GM19099 (cell line): ENCODE measurements around the gene SLC25A44.

Experiments used
- POLR2A ChIP-seq: IDR thresholded peaks from 3 replicates; pipeline ENCODE4 v1.6.1; 2011; ENCODE audit warnings: low read depth; ENCODE audit not compliant: insufficient read length; ENCODE audit errors: extremely low read depth

The SLC25A44 gene

GRCh38 chr1:156194300-156194652, 372 bp downstream of the SLC25A44 start:
- TF ChIP-seq POLR2A = no peak

GRCh38 chr1:156195853-156196252, 1.9 kb downstream of the SLC25A44 start:
- no peak for TF ChIP-seq POLR2A

GRCh38 chr1:156196445-156196844, 2.5 kb downstream of the SLC25A44 start:
- TF ChIP-seq POLR2A = no peak

- no peak for TF ChIP-seq POLR2A
Observed at GRCh38 chr1:156198831-156199349, 5.0 kb downstream of the SLC25A44 start.

- no peak for TF ChIP-seq POLR2A
Observed at GRCh38 chr1:156200044-156200443, 6.1 kb downstream of the SLC25A44 start.

GRCh38 chr1:156203331-156203730, 9.4 kb downstream of the SLC25A44 start:
- TF ChIP-seq POLR2A = no peak

GRCh38 chr1:156204686-156205085, 10.8 kb downstream of the SLC25A44 start:
- TF ChIP-seq POLR2A = no peak

GRCh38 chr1:156211243-156211642, 17.3 kb downstream of the SLC25A44 start:
- TF ChIP-seq POLR2A = no peak

- no peak for TF ChIP-seq POLR2A
Observed at GRCh38 chr1:156212130-156212529, 18.2 kb downstream of the SLC25A44 start.

GRCh38 chr1:156212833-156213643, 19.1 kb downstream of the SLC25A44 start, which contains the start of gene PMF1:
Gene PMF1 (plus strand): TSS chr1:156213007. CDS start chr1:156213016, 9 bp downstream.
- peak; percentile 83 for TF ChIP-seq POLR2A

GRCh38 chr1:156213644-156213966, 19.7 kb downstream of the SLC25A44 start:
- TF ChIP-seq POLR2A = no peak

- TF ChIP-seq POLR2A = no peak
Observed at GRCh38 chr1:156214024-156214748, 20.3 kb downstream of the SLC25A44 start.

GRCh38 chr1:156217871-156218270, 24.0 kb downstream of the SLC25A44 start:
- TF ChIP-seq POLR2A = no peak

- no peak for TF ChIP-seq POLR2A
Observed at GRCh38 chr1:156220226-156220625, 26.3 kb downstream of the SLC25A44 start.

GRCh38 chr1:156221986-156222692, 28.2 kb downstream of the SLC25A44 start:
- no peak for TF ChIP-seq POLR2A
